Adrenal gland (tissue), 12 donors: ENCODE data around the gene FLVCR1. TPM values are rescaled to one million over a fixed set of nuclear protein-coding genes. Genes with fewer than 3 reads are reported as not detected.

ENCODE experiments used
- DNase-seq, 7 donors: peaks; one replicate each; pipeline ENCODE4 v3.0.0-alpha.2; 2019 to 2020
- H3K27ac ChIP-seq, 5 donors: fragments of 200-600 bp; sonication (generic) in 4 of 5; 1 replicate in 3 of 5; 2 replicates in 2 of 5; pipeline versions ENCODE4 v1.5.1 to v1.8.0; 2016 to 2020; ENCODE audit warnings: mild to moderate bottlenecking in 1 of 5
- H3K27me3 ChIP-seq: fragments of 200-600 bp; 2 replicates; pipeline ENCODE4 v1.8.0; 2021
- H3K36me3 ChIP-seq, 2 donors: fragments of 200-600 bp; replicated peaks in 1 of 2; 1 replicate in 1 of 2; 2 replicates in 1 of 2; pipeline versions ENCODE4 v1.5.1 to v1.8.0; 2018 to 2022
- H3K4me1 ChIP-seq, 2 donors: fragments of 200-600 bp; replicated peaks in 1 of 2; 1 replicate in 1 of 2; 2 replicates in 1 of 2; pipeline versions ENCODE4 v1.5.1 to v1.8.0; 2018 to 2021
- H3K4me3 ChIP-seq, 4 donors: fragments of 200-600 bp; sonication (generic) in 3 of 4; one replicate each; pipeline ENCODE4 v1.5.1; 2016 to 2018
- H3K9me3 ChIP-seq, 3 donors: fragments of 200-600 bp; sonication (generic) in 1 of 3; replicated peaks in 1 of 3; 1 replicate in 2 of 3; 2 replicates in 1 of 3; pipeline versions ENCODE4 v1.5.1 to v1.8.0; 2016 to 2021
- POLR2A ChIP-seq, 2 donors: fragments of 450-650 bp; IDR thresholded peaks; one replicate each; pipeline ENCODE4 v1.6.1; 2017; ENCODE audit warnings: antibody characterized with exemption in 2 of 2, mild to moderate bottlenecking in 2 of 2, moderate library complexity in 1 of 2
- WGBS, 4 donors: extraction: QIAGEN DNeasy Blood & Tissue Kit in 2 of 4; methylation state at CpG; one replicate each; pipeline versions ENCODE4 v1.1.5 to v1.1.7; 2013 to 2017; 5-methylcytosine and 5-hydroxymethylcytosine counted together
- intact Hi-C, 2 donors: fragments of 100-400 bp; cut with DNase I; formaldehyde crosslinking; loops; one replicate each; pipeline versions ENCODE4 v1.14.1 to v1.15.0; 2022 to 2023
- polyA plus RNA-seq, 3 donors: library from polyadenylated mRNA; stranded (reverse); fragments of 200-250 nt in 2 of 3; fragments of 350-450 nt in 1 of 3; fragmentation: Illumina TruSeq in 1 of 3; extraction: RNeasy Lipid Tissue Mini Kit (QIAGEN cat#74804) in 1 of 3; gene quantifications; one replicate each; pipeline ENCODE4 v1.2.3, GENCODE V29; 2013 to 2014
- small RNA-seq, 2 donors: library from RNA; depleted of rRNA; stranded (forward); fragments of <200 nt; gene quantifications; one replicate each; pipeline ENCODE3, GENCODE V24; 2016
- total RNA-seq, 9 donors: library from RNA; depleted of rRNA in 4 of 9; stranded (reverse); fragments of >200 nt in 4 of 9; fragments of 120-200 nt in 1 of 9; fragmentation: NEBNext Ultra II Directional in 1 of 9; extraction: Animal tissue kit (Norgen Biotek cat#: 25700) in 1 of 9; gene quantifications; one replicate each; pipeline versions ENCODE4 v1.1.0 to v1.2.4, GENCODE V29; 2013 to 2023
- TF ChIP-seq, protein P1 (sequence below), 6 experiments: fragments of 450-650 bp in 4 of 6; fragments of 200-600 bp in 2 of 6; sonication (generic) in 1 of 6; IDR thresholded peaks; 1 replicate in 5 of 6; 2 replicates in 1 of 6; pipeline versions ENCODE4 v1.5.1 to v1.8.0; 2016 to 2021; ENCODE audit warnings: antibody characterized with exemption in 6 of 6, mild to moderate bottlenecking in 2 of 6, moderate library complexity in 1 of 6
- donor health status: healthy with polysubstance abuse.
- donor health status: Bipolar disorder and iron deficiency.
- donor health status: DM: yes; HTN: yes; CAD: no.
- donor health status: DM: no; HTN: no; CAD: no.
- donor health status: DM: no; HTN: no; CAD: no.
- donor health status: DM: yes; HTN: yes; CAD: no.

Gene FLVCR1
- total and polyA plus RNA-seq, 12 donors: 1.7 to 34.2 (median 4.9) TPM

- no peak overlapping the region for H3K27ac ChIP-seq
- 70 to 90% (median 84%) methylated on average over 4 of the region's 4 CpGs for WGBS, 4 donors
- no peak for DNase-seq
- no peak overlapping the region for H3K4me3 ChIP-seq
- H3K9me3 ChIP-seq: no peaks in the 10 kb centered on the region
- peaks cover 7% of the 10 kb centered on the region in 2 donors for H3K4me1 ChIP-seq
- H3K27me3 ChIP-seq: peaks cover under 1% of the 10 kb centered on the region
- no peaks in the 10 kb centered on the region for H3K36me3 ChIP-seq
- TF ChIP-seq POLR2A (IDR thresholded peaks at IDR 0.05): no peak
- TF ChIP-seq, protein P1, sequence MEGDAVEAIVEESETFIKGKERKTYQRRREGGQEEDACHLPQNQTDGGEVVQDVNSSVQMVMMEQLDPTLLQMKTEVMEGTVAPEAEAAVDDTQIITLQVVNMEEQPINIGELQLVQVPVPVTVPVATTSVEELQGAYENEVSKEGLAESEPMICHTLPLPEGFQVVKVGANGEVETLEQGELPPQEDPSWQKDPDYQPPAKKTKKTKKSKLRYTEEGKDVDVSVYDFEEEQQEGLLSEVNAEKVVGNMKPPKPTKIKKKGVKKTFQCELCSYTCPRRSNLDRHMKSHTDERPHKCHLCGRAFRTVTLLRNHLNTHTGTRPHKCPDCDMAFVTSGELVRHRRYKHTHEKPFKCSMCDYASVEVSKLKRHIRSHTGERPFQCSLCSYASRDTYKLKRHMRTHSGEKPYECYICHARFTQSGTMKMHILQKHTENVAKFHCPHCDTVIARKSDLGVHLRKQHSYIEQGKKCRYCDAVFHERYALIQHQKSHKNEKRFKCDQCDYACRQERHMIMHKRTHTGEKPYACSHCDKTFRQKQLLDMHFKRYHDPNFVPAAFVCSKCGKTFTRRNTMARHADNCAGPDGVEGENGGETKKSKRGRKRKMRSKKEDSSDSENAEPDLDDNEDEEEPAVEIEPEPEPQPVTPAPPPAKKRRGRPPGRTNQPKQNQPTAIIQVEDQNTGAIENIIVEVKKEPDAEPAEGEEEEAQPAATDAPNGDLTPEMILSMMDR (IDR thresholded peaks at IDR 0.05): no peak
- intact Hi-C loops: no loop called here
Observed at GRCh38 chr1:212945463-212946160, 87.5 kb downstream of the FLVCR1 start.

DNA sequence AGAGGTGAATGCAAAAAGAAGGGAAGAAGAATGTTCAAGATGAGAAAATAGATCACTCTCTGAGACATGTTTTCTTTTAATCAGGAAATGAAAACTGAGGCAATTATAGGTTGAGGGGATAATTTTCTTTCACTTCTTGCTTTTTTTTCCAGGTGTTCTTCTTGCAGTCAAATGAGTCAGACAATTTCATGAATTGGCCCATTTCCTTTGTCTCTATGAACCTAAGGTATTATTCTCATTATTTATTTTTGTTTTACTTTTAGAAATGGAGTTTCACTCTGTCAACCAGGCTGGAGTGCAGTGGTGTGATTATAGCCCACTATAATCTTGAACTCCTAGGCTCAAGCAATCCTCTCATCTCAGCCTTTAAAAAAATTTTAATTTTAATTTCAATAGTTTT lies 88.8 kb downstream of the FLVCR1 start:
- intact Hi-C loops: no loop called here

More for the DNA sequence above, 88.8 kb downstream of the FLVCR1 start:
- no peak overlapping the region for H3K4me3 ChIP-seq
- peaks cover 12 to 13% of the 10 kb centered on the region in 2 donors for H3K4me1 ChIP-seq
- H3K9me3 ChIP-seq: no peaks in the 10 kb centered on the region
- no peak for TF ChIP-seq POLR2A (IDR thresholded peaks at IDR 0.05)
- TF ChIP-seq, protein P1 (IDR thresholded peaks at IDR 0.05): no peak
- H3K27me3 ChIP-seq: peaks cover 6% of the 10 kb centered on the region
- no peak for DNase-seq
- no peaks in the 10 kb centered on the region for H3K36me3 ChIP-seq
- no peak overlapping the region for H3K27ac ChIP-seq

Small RNA genes within 50 kb of the gene (small RNA-seq; reads per million reads assigned to genes)
- gene AC104333.1 (0 reads per million in 2 donors), gene AC104333.2 (0 reads per million in 2 donors)

Other genes starting within 250 kb of the FLVCR1 start
- 10 to 100 TPM in 3 of 9 donors, 1 to 10 TPM in 6; 1.9 to 13.4 (median 7.2) TPM for gene ATF3, start 249.5 kb upstream of the FLVCR1 start, total RNA-seq
- gene ATF3, start 249.5 kb upstream of the FLVCR1 start, polyA plus RNA-seq: 10 to 100 TPM; 13.4 to 19.7 (median 14.5) TPM
- gene BATF3, start 158.4 kb upstream of the FLVCR1 start, total RNA-seq: 1 to 10 TPM in 8 of 9 donors, under 1 TPM in 1; 0.24 to 6.1 (median 2.6) TPM
- 1 to 10 TPM; 1.0 to 7.5 (median 5.4) TPM for gene BATF3, start 158.4 kb upstream of the FLVCR1 start, polyA plus RNA-seq
- 10 to 100 TPM; 21.8 to 90.9 (median 31.7) TPM for gene NSL1, start 66.5 kb upstream of the FLVCR1 start, total RNA-seq
- gene NSL1, start 66.5 kb upstream of the FLVCR1 start, polyA plus RNA-seq: 10 to 100 TPM; 10.6 to 23.2 (median 17.6) TPM
- gene TATDN3, start 66.4 kb upstream of the FLVCR1 start, total RNA-seq: 10 to 100 TPM; 10.2 to 37.9 (median 22.6) TPM
- 10 to 100 TPM; 13.6 to 20.2 (median 19.1) TPM for gene TATDN3, start 66.4 kb upstream of the FLVCR1 start, polyA plus RNA-seq
- gene SPATA45, start 10.6 kb upstream of the FLVCR1 start, total RNA-seq: under 1 TPM in 2 of 9 donors, not detected in 7; 0.39 to 0.56 TPM
- gene SPATA45, start 10.6 kb upstream of the FLVCR1 start, polyA plus RNA-seq: not detected
- gene VASH2, start 92.3 kb downstream of the FLVCR1 start, total RNA-seq: 1 to 10 TPM in 1 of 9 donors, under 1 TPM in 5, not detected in 3; 0.25 to 5.5 (median 0.41) TPM
- gene VASH2, start 92.3 kb downstream of the FLVCR1 start, polyA plus RNA-seq: under 1 TPM; 0.16 to 0.33 (median 0.17) TPM
- 10 to 100 TPM; 18.7 to 47.3 (median 30.1) TPM for gene ANGEL2, start 157.6 kb downstream of the FLVCR1 start, total RNA-seq
- gene ANGEL2, start 157.6 kb downstream of the FLVCR1 start, polyA plus RNA-seq: 10 to 100 TPM; 17.7 to 23.9 (median 20.1) TPM
- gene RPS6KC1, start 193.0 kb downstream of the FLVCR1 start, total RNA-seq: 10 to 100 TPM; 16.1 to 67.2 (median 30.6) TPM
- gene RPS6KC1, start 193.0 kb downstream of the FLVCR1 start, polyA plus RNA-seq: 10 to 100 TPM in 1 of 3 donors, 1 to 10 TPM in 2; 7.6 to 30.7 (median 8.1) TPM